HCT116 (cell line): Measurements from ENCODE around the gene TMEM182. TPM values are rescaled to one million over a fixed set of nuclear protein-coding genes. Genes with fewer than 3 reads are reported as not detected.

Source experiments
- ATAC-seq: fragments of 200-7000 bp; cut with Tn5 transposase; 2 replicates; pipeline ENCODE4 v1.9.1; 2020; ENCODE audit warnings: mild to moderate bottlenecking, moderate library complexity
- BruUV-seq: library from RNA; stranded (reverse); fragments of 400-500 nt; replicated peaks from 2 replicates; lab custom pipeline; 2021; lab: Mats Ljungman, UMichigan
- CTCF ChIA-PET: fragments of 300-600 bp; sonication (Branson Sonifier 250); formaldehyde crosslinking; loops from one replicate; lab custom pipeline; 2021; ENCODE audit warnings: antibody characterized with exemption; lab: Charles Lee
- POLR2A ChIA-PET: fragments of 300-600, 350-600 bp; sonication (Branson Sonifier 250); formaldehyde crosslinking; loops from one replicate; lab custom pipeline; 2021; ENCODE audit warnings: antibody characterized with exemption; lab: Charles Lee
- RAD21 ChIA-PET, 2 experiments: fragments of 300-600 bp; sonication (Branson Sonifier 250); formaldehyde crosslinking; loops; one replicate each; lab custom pipeline; 2023; ENCODE audit warnings: low total read pairs in 2 of 2; ENCODE audit not compliant: uncharacterized antibody in 2 of 2, unreplicated experiment in 2 of 2, low non-redundant PET in 1 of 2; lab: Charles Lee
- DNase-seq: peaks from one replicate; pipeline ENCODE4 v3.0.0-alpha.2; 2010; ENCODE audit warnings: low read depth, low spot score
- H2AFZ ChIP-seq: fragments of 200-600 bp; shearing (Covaris generic), sonication (generic); 2 replicates; pipeline ENCODE4 v1.6.1; 2017; ENCODE audit warnings: low read depth, mixed run types, mixed read lengths, antibody characterized with exemption, low read length; ENCODE audit not compliant: poor library complexity, severe bottlenecking
- H3K27ac ChIP-seq: 2 replicates; pipeline ENCODE4 v1.5.1; 2012; ENCODE audit warnings: low read depth, low read length
- H3K27me3 ChIP-seq: fragments of 200-600 bp; sonication (generic); 2 replicates; pipeline ENCODE4 v1.6.1; 2016; ENCODE audit warnings: mixed run types, low read length, mixed read lengths; ENCODE audit not compliant: insufficient read depth
- H3K36me3 ChIP-seq, 2 experiments: fragments of 200-500 bp in 1 of 2; fragments of 200-600 bp in 1 of 2; sonication (Bioruptor generic) in 1 of 2; sonication (generic) in 1 of 2; 2 replicates each; pipeline versions ENCODE4 v1.5.1 to v1.6.1; 2014 to 2016; ENCODE audit warnings: low read length in 2 of 2, inconsistent platforms in 1 of 2, mixed read lengths in 1 of 2, mixed run types in 1 of 2; ENCODE audit not compliant: insufficient read depth in 2 of 2, control insufficient read depth in 1 of 2
- H3K4me1 ChIP-seq, 2 experiments: fragments of 200-600 bp in 1 of 2; sonication (generic) in 1 of 2; 2 replicates each; pipeline versions ENCODE4 v1.5.1 to v1.6.1; 2012 to 2017; ENCODE audit warnings: low read length in 2 of 2, inconsistent platforms in 1 of 2, mild to moderate bottlenecking in 1 of 2, mixed read lengths in 1 of 2, mixed run types in 1 of 2, moderate library complexity in 1 of 2; ENCODE audit not compliant: insufficient read depth in 2 of 2, control insufficient read depth in 1 of 2
- H3K4me2 ChIP-seq: fragments of 200-600 bp; sonication (generic); 2 replicates; pipeline ENCODE4 v1.6.1; 2017; ENCODE audit warnings: mixed run types, low read length, mixed read lengths
- H3K4me3 ChIP-seq, 2 experiments: fragments of 200-600 bp in 1 of 2; sonication (generic) in 1 of 2; replicated peaks in 1 of 2; 2 replicates each; pipeline ENCODE4 v1.5.1; 2011 to 2016; ENCODE audit warnings: low read length in 2 of 2, control low read depth in 1 of 2, low read depth in 1 of 2, mild to moderate bottlenecking in 1 of 2, mixed read lengths in 1 of 2, mixed run types in 1 of 2
- H3K79me2 ChIP-seq: fragments of 200-600 bp; sonication (generic); 2 replicates; pipeline ENCODE4 v1.6.1; 2017; ENCODE audit warnings: mild to moderate bottlenecking, mixed run types, low read length, moderate library complexity, mixed read lengths; ENCODE audit not compliant: insufficient read depth
- H3K9ac ChIP-seq: fragments of 200-600 bp; sonication (generic); 2 replicates; pipeline ENCODE4 v1.6.1; 2016; ENCODE audit warnings: low read length, mixed read lengths
- H3K9me2 ChIP-seq: fragments of 200-600 bp; sonication (generic), shearing (Covaris generic); 2 replicates; pipeline ENCODE4 v1.6.1; 2017; ENCODE audit warnings: mixed run types, mild to moderate bottlenecking, moderate library complexity; ENCODE audit not compliant: insufficient read depth
- H3K9me3 ChIP-seq, 2 experiments: fragments of 200-500 bp in 1 of 2; fragments of 200-600 bp in 1 of 2; sonication (Bioruptor generic) in 1 of 2; sonication (generic) in 1 of 2; 2 replicates each; pipeline ENCODE4 v1.6.1; 2014 to 2017; ENCODE audit warnings: low read length in 2 of 2, mixed read lengths in 2 of 2, inconsistent platforms in 1 of 2, low read depth in 1 of 2, mild to moderate bottlenecking in 1 of 2, mixed run types in 1 of 2, moderate library complexity in 1 of 2; ENCODE audit not compliant: control insufficient read depth in 1 of 2, insufficient read depth in 1 of 2
- H4K20me1 ChIP-seq: fragments of 200-600 bp; sonication (generic), shearing (Covaris generic); 2 replicates; pipeline ENCODE4 v1.6.1; 2017; ENCODE audit warnings: mixed run types, mild to moderate bottlenecking, moderate library complexity; ENCODE audit not compliant: insufficient read depth
- CBX3 ChIP-seq: IDR thresholded peaks from 2 replicates; pipeline ENCODE4 v1.6.1; 2012; ENCODE audit warnings: low read depth
- CEBPB ChIP-seq: IDR thresholded peaks from 2 replicates; pipeline ENCODE4 v1.6.1; 2012; ENCODE audit warnings: low read depth
- EZH2 ChIP-seq: fragments of 200-600 bp; sonication (generic); IDR thresholded peaks from 2 replicates; pipeline ENCODE4 v1.6.1; 2017; ENCODE audit warnings: antibody characterized with exemption, mixed run types
- EZH2phosphoT487 ChIP-seq: fragments of 200-600 bp; IDR thresholded peaks from 2 replicates; pipeline ENCODE4 v1.6.1; 2018; ENCODE audit warnings: antibody characterized with exemption, borderline replicate concordance
- FOSL1 ChIP-seq: IDR thresholded peaks from 2 replicates; pipeline ENCODE4 v1.6.1; 2012; ENCODE audit warnings: low read depth
- POLR2A ChIP-seq: IDR thresholded peaks from 2 replicates; pipeline ENCODE4 v1.7.0; 2011; ENCODE audit warnings: borderline replicate concordance; ENCODE audit not compliant: insufficient read depth, insufficient read length; ENCODE audit errors: extremely low read depth
- POLR2AphosphoS5 ChIP-seq: IDR thresholded peaks from 2 replicates; pipeline ENCODE4 v1.6.1; 2011; ENCODE audit warnings: mild to moderate bottlenecking, low read depth, low read length, moderate library complexity
- RAD21 ChIP-seq: IDR thresholded peaks from 2 replicates; pipeline ENCODE4 v1.6.1; 2012; ENCODE audit warnings: low read depth, mild to moderate bottlenecking
- SIN3A ChIP-seq: IDR thresholded peaks from 2 replicates; pipeline ENCODE4 v1.6.1; 2012; ENCODE audit warnings: low read depth
- SP1 ChIP-seq: IDR thresholded peaks from 2 replicates; pipeline ENCODE4 v1.6.1; 2012; ENCODE audit warnings: low read depth
- SRF ChIP-seq: IDR thresholded peaks from 2 replicates; pipeline ENCODE4 v1.6.1; 2012; ENCODE audit warnings: low read depth
- YY1 ChIP-seq: IDR thresholded peaks from 2 replicates; pipeline ENCODE4 v1.6.1; 2011; ENCODE audit warnings: low read length, low read depth, moderate library complexity, mild to moderate bottlenecking; ENCODE audit not compliant: insufficient replicate concordance; ENCODE audit errors: extremely low read depth
- ZBTB33 ChIP-seq: IDR thresholded peaks from 2 replicates; pipeline ENCODE4 v1.6.1; 2011; ENCODE audit warnings: mild to moderate bottlenecking, low read length, moderate library complexity; ENCODE audit not compliant: insufficient replicate concordance; ENCODE audit errors: extremely low read depth
- ZFX ChIP-seq: fragments of 450-650 bp; IDR thresholded peaks from 2 replicates; pipeline ENCODE4 v1.6.1; 2017
- ZNF274 ChIP-seq: fragments of 200-500 bp; sonication (Bioruptor generic); IDR thresholded peaks from 2 replicates; pipeline ENCODE4 v1.6.1; 2014; ENCODE audit warnings: mild to moderate bottlenecking, low read depth, low read length, inconsistent platforms
- intact Hi-C: fragments of 100-400 bp; cut with micrococcal nuclease; formaldehyde crosslinking; loops from 2 replicates; pipeline ENCODE4 v1.10.0; 2022
- total RNA-seq: library from RNA; stranded (reverse); gene quantifications from one replicate; pipeline ENCODE4 v1.2.1, GENCODE V29; 2021; ENCODE audit not compliant: unreplicated experiment
- TF ChIP-seq, protein P1 (sequence below), 3 experiments: fragments of 200-600 bp in 1 of 3; sonication (generic) in 1 of 3; IDR thresholded peaks in 2 of 3; conservative IDR thresholded peaks in 1 of 3; 2 replicates each; pipeline ENCODE4 v1.5.1; 2012 to 2017; ENCODE audit warnings: low read depth in 2 of 3, low read length in 2 of 3, antibody characterized with exemption in 1 of 3, borderline replicate concordance in 1 of 3, control low read depth in 1 of 3, mild to moderate bottlenecking in 1 of 3, mixed read lengths in 1 of 3, mixed run types in 1 of 3, moderate library complexity in 1 of 3; ENCODE audit not compliant: insufficient read depth in 1 of 3

TMEM182 gene
- total RNA-seq, 1 experiment from 2014 or later: 8.4 TPM

DNA sequence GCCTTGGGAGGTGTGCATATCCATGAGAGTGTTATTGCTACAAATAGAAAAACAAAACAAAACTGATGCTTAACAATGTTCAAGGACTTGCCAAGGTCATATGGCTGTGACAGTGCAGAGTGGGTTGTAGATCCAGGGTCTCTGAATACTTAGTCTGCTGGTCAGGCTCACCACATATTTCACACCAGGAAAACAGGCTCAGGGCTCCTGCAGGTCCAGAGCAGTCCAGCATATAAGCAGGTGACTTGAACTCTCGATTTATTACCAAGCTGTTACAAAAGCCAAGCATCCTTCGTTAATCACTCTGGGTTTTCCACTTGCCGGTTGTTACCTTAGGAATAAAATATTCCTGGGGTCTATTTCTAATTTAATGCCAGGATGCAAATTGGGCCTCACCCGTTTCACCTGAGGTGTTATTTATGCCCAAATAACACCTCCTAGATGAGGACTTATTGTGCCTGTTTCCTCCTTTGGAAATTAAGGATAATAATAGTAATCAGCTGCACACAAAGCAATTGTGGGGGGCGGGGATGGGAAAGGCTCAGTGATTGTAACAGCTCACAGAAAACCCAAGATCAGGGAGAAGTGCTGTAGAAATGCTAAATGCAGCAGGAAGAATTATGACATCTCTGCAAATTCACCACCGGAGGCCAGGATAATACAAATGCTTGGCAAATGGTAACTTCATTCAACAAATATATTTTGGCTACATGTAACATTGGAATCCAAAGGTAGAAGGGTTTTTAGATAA, 72.9 kb downstream of the TMEM182 start:
- H3K36me3 ChIP-seq: no peaks in the 10 kb centered on the region
- ChIA-PET RAD21 (no interaction called here), CTCF (no interaction called here), POLR2A (no interaction called here)
- no peak overlapping the region for H3K4me3 ChIP-seq
- intact Hi-C loops: no loop called here
- H3K9me3 ChIP-seq: no peaks in the 10 kb centered on the region
- ATAC-seq (no peak), DNase-seq (no peak)
- H3K9ac ChIP-seq: no peak overlapping the region
- H3K27ac ChIP-seq: no peak overlapping the region
- no peaks in the 10 kb centered on the region for H3K9me2 ChIP-seq
- no TSS peak for BruUV-seq
- H3K4me2 ChIP-seq: no peak overlapping the region
- H2AFZ ChIP-seq: no peak overlapping the region
- TF ChIP-seq ZNF274: no peak
- TF ChIP-seq FOSL1: no peak
- no peak for TF ChIP-seq CEBPB
- TF ChIP-seq YY1: no peak
- no peak for TF ChIP-seq POLR2A
- no peak for TF ChIP-seq RAD21
- TF ChIP-seq ZBTB33: no peak
- TF ChIP-seq CBX3: no peak
- TF ChIP-seq, protein P1, sequence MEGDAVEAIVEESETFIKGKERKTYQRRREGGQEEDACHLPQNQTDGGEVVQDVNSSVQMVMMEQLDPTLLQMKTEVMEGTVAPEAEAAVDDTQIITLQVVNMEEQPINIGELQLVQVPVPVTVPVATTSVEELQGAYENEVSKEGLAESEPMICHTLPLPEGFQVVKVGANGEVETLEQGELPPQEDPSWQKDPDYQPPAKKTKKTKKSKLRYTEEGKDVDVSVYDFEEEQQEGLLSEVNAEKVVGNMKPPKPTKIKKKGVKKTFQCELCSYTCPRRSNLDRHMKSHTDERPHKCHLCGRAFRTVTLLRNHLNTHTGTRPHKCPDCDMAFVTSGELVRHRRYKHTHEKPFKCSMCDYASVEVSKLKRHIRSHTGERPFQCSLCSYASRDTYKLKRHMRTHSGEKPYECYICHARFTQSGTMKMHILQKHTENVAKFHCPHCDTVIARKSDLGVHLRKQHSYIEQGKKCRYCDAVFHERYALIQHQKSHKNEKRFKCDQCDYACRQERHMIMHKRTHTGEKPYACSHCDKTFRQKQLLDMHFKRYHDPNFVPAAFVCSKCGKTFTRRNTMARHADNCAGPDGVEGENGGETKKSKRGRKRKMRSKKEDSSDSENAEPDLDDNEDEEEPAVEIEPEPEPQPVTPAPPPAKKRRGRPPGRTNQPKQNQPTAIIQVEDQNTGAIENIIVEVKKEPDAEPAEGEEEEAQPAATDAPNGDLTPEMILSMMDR (IDR thresholded peaks at IDR 0.05 in 2 of 3, conservative IDR thresholded peaks at IDR 0.05 in 1 of 3; ENCODE audit: borderline replicate concordance in 1 of 3, insufficient read depth in 1 of 3, low read depth in 2 of 3, low read length in 2 of 3): no peak
- TF ChIP-seq SRF: no peak
- no peak for TF ChIP-seq SIN3A
- no peak for TF ChIP-seq EZH2
- no peak for TF ChIP-seq EZH2phosphoT487
- no peak for TF ChIP-seq ZFX
- no peak for TF ChIP-seq SP1
- no peak for TF ChIP-seq POLR2AphosphoS5
- H3K4me1 ChIP-seq: no peaks in the 10 kb centered on the region
- H4K20me1 ChIP-seq: no peaks in the 10 kb centered on the region
- no peaks in the 10 kb centered on the region for H3K79me2 ChIP-seq
- no peaks in the 10 kb centered on the region for H3K27me3 ChIP-seq
